Right renal pelvis (tissue), 4 donors: ENCODE data around the gene SNRNP27. TPM values are rescaled to one million over a fixed set of nuclear protein-coding genes. Genes with fewer than 3 reads are reported as not detected.

Experiments used
- DNase-seq, 4 donors: peaks; one replicate each; pipeline ENCODE4 v3.0.0-alpha.2; 2013; ENCODE audit warnings: low read depth in 4 of 4, low spot score in 3 of 4, missing footprints in 1 of 4
- polyA plus RNA-seq, 4 donors: library from polyadenylated mRNA; unstranded; fragments of 120-200 nt; gene quantifications; one replicate each; pipeline ENCODE4 v1.2.1, GENCODE V29; 2013; ENCODE audit not compliant: insufficient read length in 4 of 4

Gene SNRNP27
- polyA plus RNA-seq, 4 donors, result 70.7 to 84.7 (median 78.4) TPM

DNA sequence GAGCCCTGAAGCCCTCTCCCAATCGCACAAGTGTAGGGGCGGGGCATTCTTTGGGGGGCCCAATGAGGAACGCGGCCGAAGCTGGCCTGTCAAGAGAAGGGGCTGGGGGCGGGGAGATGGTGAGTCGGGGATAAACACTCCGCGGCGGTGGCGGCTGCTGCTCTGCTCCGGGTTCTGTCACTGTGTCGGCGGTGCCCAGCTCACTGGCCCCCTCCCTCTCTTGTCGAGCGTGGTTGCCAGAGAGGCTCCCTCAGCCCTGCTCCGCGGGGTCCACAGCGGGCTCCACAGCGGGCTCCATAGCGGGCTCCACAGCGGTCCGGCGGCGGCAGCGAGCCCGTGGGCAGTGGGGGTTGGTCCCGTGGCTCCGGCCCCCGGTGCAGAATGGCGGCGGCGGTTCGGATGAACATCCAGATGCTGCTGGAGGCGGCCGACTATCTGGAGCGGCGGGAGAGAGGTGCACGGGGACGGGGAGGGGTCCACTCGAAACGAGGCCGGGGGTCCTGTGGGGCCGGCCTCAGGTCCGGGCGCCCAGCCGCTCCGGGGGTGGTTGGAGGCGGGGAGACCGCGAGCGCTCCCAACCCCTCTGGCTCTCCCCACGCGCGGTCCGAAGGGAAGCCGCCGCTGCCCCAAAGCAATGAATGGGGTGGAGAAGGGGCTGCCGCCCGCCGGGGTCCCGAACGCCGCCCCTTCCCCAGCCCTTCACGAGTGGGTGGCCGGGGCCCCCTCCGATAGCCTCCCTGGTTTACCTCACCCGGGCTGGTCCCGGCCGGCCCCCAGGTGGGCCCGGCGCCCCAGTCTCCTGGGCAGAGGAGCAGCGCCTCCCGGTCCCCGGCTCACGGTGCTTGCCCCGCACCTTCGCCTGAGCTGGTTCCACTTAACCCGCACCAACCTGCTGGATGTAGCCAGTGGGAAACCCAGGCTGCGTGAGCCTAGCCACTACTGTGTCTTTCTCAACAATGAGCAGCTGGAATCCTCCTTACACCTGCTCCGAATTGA is 21.5 kb downstream of the SNRNP27 start, which contains the start of gene MXD1:
Gene MXD1, plus strand, starts transcription at position 160 of the 996 bp plus-strand sequence. Its CDS starts 222 bp downstream, at position 382.
- DNase-seq, result peak in 2 of 4 donors; percentile 1 to 93

DNA sequence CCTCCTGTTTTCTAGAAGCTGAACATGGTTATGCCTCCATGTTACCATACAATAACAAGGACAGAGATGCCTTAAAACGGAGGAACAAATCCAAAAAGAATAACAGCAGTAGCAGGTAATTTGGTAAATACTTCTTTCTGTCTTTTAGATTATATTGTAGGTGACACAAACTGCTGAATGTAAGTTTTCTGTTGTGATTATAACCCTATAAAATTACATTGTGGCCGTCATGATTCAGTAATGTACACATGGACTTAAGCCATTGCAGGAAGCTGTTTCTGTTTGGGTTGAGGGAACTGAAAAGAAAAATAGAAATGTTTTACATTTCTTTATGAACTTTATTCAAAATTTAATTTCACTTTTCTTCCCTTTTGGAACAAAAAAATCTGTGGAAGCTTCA is 22.4 kb downstream of the SNRNP27 start:
- DNase-seq, result no peak

DNA sequence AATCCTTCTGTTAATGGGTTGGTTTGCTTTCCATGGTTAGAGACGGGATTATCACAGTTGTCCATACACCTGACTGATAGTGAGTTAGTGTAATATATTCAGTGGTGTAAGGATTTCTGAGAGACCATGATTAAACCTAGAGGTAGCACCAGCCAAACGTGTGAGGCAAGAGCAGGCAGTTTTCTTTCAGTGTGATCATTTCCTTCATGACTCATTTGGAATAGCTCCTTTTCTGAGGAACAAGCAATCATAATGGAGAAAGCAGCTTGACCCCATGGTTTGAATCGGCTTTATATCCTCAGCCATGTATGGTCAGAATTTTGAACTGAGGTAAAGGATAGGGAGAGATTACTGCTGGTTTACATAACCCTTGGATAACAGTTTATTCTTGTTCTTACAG is 24.1 kb downstream of the SNRNP27 start:
- no peak for DNase-seq

DNA sequence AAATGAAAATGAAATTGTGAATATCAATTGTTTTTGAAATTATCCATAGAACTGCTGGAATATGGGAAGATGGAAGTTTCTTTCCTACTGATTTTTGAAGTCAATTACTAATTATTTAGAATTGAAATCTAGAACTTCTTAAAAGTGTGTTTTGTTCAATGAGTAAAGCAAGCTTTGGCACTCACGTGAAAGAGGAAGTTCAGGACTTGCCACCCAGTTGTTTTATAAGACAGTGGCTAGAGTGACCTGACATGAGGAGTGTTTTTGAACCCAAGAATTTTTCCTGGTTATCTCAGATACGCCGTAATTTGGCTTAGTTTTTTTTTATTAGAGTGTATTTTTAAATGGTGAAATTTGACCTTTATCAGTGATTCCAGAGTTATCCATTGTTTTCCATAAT is 24.6 kb downstream of the SNRNP27 start:
- DNase-seq, result no peak

DNA sequence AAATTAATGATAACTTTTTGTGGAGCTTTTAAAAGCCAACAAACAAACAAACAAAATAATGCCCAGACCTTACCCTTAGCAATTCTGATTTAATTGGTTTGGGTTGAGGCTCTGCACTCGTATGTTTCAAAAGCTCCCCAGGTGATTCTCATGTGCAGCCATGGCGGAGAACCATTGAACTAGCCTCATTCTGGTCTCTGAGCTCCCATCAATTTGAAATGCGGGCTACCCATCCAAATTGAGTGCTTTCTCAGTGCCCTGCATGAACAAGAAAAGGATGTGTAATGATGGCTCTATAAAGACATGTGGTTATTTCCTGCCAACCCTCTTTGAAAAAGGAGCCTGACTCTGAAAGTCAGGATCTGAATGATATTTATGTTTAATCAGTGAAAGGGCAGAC is 29.4 kb downstream of the SNRNP27 start:
- no peak for DNase-seq

DNA sequence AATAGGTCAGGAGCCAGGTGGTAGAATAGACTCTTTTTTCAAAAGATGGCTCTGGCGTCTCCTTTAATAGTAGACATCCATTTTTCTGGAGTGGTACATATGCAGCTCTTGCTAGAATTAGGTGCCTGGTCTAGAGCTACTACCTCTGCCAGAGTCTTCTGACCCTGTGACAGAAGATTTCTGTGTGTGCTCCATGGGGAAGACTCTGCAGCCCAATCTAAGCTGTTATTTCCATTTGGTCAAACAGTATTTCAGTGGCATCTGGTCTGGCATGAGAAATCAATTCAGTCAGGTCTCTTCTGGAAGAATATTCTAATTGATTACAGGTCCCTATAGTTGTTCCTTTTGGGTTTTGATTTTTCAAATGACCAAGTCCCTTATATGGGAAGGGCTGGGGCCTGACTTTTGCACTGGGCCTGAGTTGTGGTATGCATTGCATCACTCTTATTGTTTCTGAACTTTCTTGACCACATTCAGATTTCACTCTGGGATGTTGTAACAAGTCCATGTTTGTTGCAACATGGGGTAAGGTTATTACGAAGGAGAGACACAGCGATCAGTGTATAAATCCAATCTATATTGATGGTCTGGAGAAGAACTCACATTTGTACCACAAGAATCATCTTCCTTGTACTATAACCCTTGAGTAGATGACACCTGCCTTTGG is 33.2 kb downstream of the SNRNP27 start:
- DNase-seq, result no peak

DNA sequence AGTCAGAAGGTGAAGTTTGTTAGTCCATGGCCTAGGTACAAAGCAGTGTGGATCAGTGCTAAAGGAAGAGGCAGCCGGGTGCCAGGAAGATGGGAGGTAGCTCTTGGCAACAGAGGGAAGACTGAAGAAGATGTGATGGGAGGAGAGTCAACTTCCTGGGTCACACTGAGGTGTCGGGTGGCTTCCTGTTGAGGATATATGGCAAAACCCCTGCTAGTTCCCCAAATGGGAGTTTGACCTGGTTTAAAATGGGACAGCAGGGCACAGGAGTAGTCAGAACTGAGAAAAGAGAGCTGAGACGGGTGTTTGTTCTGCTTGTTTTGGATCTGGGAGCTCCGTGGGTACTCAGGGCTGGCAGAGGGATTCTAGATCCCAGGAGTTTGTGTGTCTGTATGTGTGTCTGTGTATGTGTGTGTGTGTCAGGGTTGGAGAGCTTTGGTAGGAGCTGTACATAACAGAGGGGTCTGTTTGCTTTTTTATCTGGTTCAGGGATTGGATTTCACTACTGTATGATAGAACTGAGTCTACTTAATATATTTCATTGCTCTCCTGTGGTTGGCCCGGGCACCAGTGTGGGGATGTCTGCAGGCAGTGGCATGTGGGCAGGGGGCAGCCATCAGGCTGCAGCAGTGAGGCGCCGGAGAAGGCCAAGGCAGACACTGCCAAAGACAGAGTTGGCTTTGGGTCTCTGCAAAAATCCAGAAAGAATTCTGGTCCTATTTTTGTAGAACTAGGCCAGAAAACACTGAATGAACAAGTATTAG is 38.3 kb downstream of the SNRNP27 start:
- no peak for DNase-seq

DNA sequence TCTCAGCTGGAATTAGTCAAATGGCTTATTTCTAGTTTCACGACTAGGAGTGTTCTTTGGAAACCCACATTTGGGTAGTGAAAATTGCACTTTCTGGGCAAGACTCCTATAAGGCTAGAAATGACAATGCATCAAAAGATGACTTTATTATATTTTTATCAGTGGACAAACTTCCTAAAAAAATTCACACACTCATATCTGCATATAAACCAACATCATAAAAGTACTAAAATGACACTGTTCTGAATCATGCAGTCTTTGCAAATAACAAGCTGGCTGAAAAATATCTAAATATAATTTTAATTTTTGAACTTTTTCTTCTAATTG is 38.8 kb downstream of the SNRNP27 start:
- DNase-seq, result no peak

DNA sequence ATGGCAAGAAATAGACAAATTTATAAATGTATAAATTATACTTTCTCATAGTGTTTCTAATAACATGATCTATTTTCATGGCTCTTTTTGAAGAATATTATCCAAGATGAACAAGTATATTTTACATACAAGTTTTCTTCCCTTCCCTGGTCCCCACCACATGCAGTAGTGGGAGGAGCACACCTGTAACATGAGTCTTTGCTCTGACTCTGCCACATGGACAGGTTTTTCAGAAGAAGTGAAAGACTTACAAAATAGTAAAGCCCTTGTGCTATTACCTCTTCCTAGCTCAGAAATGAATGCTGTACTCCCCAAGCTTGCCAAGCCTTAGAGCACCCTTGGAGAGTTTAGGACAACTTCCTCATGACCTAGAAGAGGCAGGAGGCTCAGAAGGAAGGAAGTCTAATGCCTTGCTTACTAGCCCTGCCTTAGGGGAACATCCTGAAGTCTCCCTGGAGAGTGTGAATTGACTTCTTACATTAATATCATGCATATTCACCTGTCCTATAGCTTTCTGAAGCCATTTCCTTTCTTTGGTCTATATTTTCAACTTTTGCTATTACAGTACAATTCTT is 39.6 kb downstream of the SNRNP27 start:
- DNase-seq, result no peak

DNA sequence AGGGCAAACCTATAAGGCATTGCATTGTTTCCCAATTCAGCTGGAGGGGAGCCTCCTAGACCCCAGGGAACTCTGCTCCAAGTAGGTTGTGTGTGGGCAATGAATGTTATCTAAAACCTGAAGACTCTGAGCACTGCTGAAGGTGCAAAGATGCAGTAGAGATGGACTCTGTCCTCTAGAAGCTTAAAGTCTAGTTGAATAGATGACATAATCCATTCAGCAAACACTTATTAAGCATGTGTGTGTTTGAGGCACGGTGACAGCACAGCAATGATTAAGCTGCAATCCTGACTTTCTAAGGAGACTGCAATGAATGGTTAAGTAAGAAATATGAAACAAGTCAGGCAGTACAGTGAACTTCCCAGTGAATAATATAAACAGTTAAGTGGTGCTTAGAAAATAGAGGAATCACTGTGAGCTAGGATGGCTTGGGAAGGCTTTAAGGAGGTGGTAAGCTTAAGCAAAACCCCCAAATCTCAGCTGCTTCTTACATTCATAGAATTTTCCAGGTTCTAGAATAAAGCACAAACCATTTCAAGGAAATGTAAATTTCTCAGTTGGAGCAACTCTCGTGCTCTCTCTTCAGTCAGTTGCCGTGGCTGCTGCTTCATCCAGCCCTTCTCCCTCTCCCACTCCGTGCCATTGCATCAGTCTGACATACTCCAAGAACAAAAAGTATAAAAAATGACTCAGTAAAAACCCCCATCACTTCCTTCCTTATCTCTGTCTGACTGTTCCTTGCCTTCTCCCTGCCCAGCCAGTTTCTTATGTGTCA is 40.3 kb downstream of the SNRNP27 start:
- no peak for DNase-seq

DNA sequence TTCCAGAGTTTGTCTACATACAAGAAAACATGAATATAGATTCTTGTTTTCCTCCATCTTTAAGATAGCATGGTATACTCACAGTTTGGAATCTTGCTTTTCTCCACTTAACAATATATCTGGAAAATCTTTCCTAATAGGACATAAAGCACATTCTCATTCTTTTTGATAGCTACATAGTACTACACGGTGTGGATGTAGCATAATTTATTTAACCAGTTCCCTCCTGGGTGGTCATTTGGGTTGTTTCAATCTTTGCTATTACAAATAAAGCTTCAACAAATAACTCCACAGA is 40.8 kb downstream of the SNRNP27 start:
- no peak for DNase-seq

DNA sequence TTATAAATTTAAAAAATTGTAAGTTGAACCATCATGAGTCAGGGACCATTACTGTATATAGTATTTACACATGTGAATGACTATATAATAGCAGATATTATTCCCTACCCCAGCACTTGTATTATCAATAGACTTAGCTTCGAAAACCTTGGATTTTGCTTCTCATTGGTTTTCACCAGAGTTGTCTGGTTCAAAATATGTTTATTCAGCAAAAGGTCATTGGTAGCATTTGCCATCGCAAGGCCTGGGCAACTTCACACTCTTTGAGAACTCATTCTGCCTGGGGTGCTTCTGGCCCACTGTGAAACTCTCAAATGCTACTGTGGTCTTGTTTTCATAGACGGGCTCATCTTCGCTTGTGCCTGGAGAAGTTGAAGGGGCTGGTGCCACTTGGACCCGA is 41.3 kb downstream of the SNRNP27 start:
- DNase-seq, result no peak

DNA sequence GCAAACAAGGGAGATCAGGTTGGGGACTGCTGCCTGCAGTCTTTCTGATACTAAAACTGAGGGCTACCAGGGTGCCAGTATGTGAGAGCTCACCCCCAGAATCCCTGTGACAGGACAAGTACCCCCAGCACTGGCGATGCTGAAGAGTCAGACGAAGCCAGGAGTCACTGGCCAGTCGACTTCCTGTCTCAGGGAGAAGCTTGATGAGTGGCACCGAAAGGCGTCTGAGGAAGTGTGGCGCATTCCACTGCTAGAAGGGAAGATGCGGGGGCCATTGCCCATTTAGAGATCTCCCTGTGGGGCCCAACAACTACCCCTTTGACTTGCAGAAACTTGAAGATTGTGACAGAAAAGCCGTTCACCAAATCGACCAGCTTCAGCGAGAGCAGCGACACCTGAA is 43.1 kb downstream of the SNRNP27 start:
- no peak for DNase-seq

DNA sequence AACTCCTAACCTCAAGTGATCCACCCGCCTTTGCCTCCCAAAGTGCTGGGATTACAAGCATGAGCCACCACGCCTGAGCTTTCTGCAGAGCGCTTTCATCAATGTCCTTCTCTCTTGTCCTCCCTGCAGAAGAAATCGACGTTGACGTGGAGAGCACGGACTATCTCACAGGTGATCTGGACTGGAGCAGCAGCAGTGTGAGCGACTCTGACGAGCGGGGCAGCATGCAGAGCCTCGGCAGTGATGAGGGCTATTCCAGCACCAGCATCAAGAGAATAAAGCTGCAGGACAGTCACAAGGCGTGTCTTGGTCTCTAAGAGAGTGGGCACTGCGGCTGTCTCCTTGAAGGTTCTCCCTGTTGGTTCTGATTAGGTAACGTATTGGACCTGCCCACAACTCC is 44.2 kb downstream of the SNRNP27 start:
- DNase-seq, result no peak

DNA sequence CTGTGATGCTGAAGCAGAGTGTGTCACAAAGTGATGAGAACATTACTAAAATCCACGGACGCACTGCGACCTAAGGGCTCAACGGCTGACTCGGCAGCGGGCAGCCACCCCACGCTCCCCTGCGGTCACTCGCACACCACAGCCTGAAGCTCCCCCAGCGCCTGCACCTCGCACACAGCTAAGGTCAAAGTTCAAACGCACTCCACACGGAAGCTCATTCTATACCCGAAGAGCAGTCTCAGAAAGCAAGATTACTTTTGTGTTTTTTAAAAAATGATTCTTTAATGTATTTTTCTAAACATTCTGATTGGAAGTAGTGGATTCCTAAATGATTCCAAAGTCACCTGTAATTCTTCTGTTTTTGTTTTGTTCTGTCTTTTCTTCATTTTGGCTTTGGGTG is 46.0 kb downstream of the SNRNP27 start:
- no peak for DNase-seq

DNA sequence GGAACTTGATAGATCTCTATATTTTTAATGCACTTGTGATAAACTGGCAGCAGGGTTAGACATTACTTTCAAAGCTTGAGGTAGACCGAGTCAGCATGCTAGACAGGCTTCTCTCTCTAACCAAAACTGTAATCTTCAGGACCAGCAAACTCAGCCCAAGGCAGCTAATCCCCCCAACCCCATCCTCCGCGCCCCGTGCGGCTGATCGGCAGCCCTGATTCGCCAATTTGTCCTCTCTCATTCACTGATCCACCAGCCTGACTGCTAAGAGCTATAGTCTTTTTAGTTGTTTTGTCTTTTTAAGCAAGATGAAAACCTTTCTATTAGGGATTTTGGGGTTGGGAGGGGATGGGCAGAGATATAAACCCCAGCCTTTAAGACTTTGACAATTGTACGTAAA is 46.9 kb downstream of the SNRNP27 start:
- no peak for DNase-seq

DNA sequence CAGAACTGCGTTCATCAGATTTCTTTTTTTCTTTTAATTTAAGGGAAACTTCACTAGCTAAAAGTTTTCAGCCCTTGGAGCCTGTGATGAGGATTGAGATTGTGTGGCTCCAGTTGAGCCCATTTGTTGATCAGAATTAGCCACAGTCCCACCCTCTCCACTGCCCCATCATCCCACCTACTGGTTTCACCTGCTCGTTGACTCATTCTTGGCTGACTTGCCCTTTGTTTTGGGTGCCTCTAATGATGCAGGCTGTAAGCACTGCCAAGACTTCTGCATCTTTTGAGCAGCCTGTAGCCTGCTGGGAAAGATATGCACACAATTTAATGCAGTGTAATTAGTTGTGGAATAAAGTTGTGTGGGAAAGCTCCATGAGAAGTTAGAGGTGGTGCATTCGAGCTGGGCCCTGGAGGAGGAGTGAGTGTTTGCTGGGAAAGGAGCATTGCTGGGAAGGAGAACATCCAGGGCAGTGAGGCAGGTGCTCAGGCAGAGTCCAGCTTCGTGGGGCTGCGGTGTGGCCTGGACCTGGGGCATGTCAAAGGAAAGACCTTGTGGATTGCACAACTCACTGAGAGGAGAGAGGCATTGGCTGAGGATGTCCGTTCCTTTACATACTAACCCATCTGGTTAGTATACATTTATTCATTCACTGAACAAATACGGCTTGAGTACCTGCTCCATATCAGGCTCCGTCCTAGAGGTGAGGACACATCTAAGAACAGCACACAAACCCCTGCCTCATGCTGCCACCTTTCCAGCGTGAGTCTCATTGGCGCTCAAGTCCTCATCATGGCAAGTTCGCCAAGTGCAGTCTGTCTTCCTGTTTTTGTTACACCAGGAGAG is 49.5 kb downstream of the SNRNP27 start:
- no peak for DNase-seq

DNA sequence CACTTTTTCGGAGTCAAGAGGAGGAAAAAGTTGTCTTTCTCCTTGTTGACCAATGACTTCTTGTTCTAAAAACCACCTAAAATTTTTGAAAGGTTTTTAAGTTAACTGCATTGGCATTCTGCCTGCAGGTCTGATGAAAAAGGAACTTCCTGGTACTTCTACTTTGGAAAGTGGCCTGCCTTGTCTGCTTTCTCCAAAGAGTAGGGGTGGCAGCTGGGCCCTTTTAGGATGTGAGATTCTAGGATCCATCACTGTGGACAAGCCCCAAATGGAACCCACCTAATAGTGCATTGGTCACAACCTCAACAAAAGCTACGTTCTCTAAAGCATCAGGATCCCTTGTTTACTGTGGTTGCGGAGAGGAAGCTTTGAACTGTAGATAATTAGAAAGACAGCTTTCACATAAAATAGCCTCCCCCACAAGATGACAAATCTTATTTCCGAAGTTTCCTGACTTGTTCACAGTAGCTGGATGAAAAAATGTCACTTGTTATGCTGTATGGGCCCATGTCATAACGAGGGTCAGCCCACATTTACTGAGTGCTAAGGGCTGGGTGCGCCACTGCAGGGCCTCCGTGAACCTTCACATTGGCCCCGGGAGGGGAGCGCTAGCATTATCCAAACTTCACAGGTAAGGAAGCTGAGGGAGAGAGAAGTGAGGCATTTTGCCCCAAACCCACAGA is 50.2 kb downstream of the SNRNP27 start:
- no peak for DNase-seq

DNA sequence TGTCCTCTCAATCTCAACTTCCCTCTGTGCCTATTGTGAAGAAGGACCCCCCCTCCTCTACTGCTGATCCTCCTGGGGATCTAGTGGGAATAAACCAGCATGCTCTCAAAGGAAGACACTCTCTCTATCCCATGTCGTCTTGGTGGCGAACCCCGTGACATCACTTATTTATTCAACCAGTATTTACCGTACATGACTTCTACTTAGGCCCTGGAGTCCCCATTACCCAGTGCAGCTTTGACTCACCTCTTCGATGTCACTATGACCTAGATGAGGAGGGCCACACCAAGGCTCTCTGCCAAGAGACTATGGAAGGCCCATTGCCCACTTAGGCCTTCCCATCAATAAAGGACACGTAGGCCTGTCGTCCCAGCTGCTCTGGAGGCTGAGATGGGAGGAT is 51.0 kb downstream of the SNRNP27 start:
- no peak for DNase-seq
